SK-N-SH treated with all-trans-retinoic acid at 6 μM for 48 hours (cell line): Measurements from ENCODE around the gene ZMYND8.
"Not testable (repeated sequence)": the region's sequence is repeated elsewhere in the genome, so short reads cannot be mapped to it uniquely, and the experiment has no call there.

Experiments
- ATAC-seq: fragments of 200-7000 bp; cut with Tn5 transposase; 3 replicates; pipeline ENCODE4 v1.9.1; 2020; ENCODE audit warnings: mild to moderate bottlenecking, moderate library complexity
- ARNTL ChIP-seq: fragments of 450-650 bp; formaldehyde crosslinking; IDR thresholded peaks from 2 replicates; pipeline ENCODE4 v1.5.0; 2020; ENCODE audit warnings: low read depth, mild to moderate bottlenecking, moderate library complexity, borderline replicate concordance
- CSDC2 ChIP-seq: fragments of 250-450 bp; sonication (Bioruptor Pico); IDR thresholded peaks from 2 replicates; pipeline ENCODE4 v1.5.0; 2020; ENCODE audit warnings: mild to moderate bottlenecking, moderate library complexity
- ISL1 ChIP-seq: fragments of 250-450 bp; sonication (Bioruptor Pico); IDR thresholded peaks from 2 replicates; pipeline ENCODE4 v2.1.2; 2022; ENCODE audit warnings: mild to moderate bottlenecking, moderate library complexity
- OSR1 ChIP-seq: fragments of 250-450 bp; sonication (Bioruptor Pico); IDR thresholded peaks from 2 replicates; pipeline ENCODE4 v1.8.0; 2022; ENCODE audit warnings: moderate library complexity, mild to moderate bottlenecking, inconsistent platforms
- PATZ1 ChIP-seq: fragments of 250-450 bp; sonication (Bioruptor Pico); IDR thresholded peaks from 2 replicates; pipeline ENCODE4 v1.8.0; 2020; ENCODE audit warnings: mild to moderate bottlenecking, moderate library complexity, borderline replicate concordance
- PPARA ChIP-seq: fragments of 250-450 bp; sonication (Bioruptor Pico); IDR thresholded peaks from 2 replicates; pipeline ENCODE4 v1.5.0; 2020; ENCODE audit warnings: mild to moderate bottlenecking, borderline replicate concordance
- RARB ChIP-seq: fragments of 250-450 bp; sonication (Bioruptor Pico); IDR thresholded peaks from 2 replicates; pipeline ENCODE4 v1.8.0; 2021; ENCODE audit warnings: mild to moderate bottlenecking, moderate library complexity
- SNAI2 ChIP-seq: fragments of 250-450 bp; sonication (Bioruptor Pico); IDR thresholded peaks from 2 replicates; pipeline ENCODE4 v1.5.0; 2020; ENCODE audit warnings: mild to moderate bottlenecking, moderate library complexity
- TCF4 ChIP-seq: fragments of 250-450 bp; sonication (Bioruptor Pico); IDR thresholded peaks from 2 replicates; pipeline ENCODE4 v1.8.0; 2021; ENCODE audit warnings: mild to moderate bottlenecking, moderate library complexity, borderline replicate concordance
- TOX ChIP-seq: fragments of 250-450 bp; sonication (Bioruptor Pico); IDR thresholded peaks from 2 replicates; pipeline ENCODE4 v1.8.0; 2021; ENCODE audit warnings: mild to moderate bottlenecking, moderate library complexity, borderline replicate concordance
- ZC3H10 ChIP-seq: fragments of 250-450 bp; sonication (Bioruptor Pico); IDR thresholded peaks from 2 replicates; pipeline ENCODE4 v1.5.1; 2021; ENCODE audit warnings: mild to moderate bottlenecking, moderate library complexity
- ZNF565 ChIP-seq: fragments of 450-650 bp; formaldehyde crosslinking; conservative IDR thresholded peaks from 2 replicates; pipeline ENCODE4 v1.5.0; 2020; ENCODE audit warnings: low read depth, mild to moderate bottlenecking, moderate library complexity
- ZNF70 ChIP-seq: fragments of 450-650 bp; formaldehyde crosslinking; IDR thresholded peaks from 2 replicates; pipeline ENCODE4 v1.5.0; 2020; ENCODE audit warnings: mild to moderate bottlenecking, moderate library complexity
- TF ChIP-seq, protein P1 (sequence below): fragments of 250-450 bp; sonication (Bioruptor Pico); IDR thresholded peaks from 2 replicates; pipeline ENCODE4 v1.8.0; 2021; ENCODE audit warnings: low read depth, mild to moderate bottlenecking, moderate library complexity, borderline replicate concordance
- TF ChIP-seq, protein P2 (sequence below): fragments of 250-450 bp; sonication (Bioruptor Pico); IDR thresholded peaks from 2 replicates; pipeline ENCODE4 v1.5.1; 2020; ENCODE audit warnings: low read depth, mild to moderate bottlenecking, moderate library complexity

The ZMYND8 gene

DNA sequence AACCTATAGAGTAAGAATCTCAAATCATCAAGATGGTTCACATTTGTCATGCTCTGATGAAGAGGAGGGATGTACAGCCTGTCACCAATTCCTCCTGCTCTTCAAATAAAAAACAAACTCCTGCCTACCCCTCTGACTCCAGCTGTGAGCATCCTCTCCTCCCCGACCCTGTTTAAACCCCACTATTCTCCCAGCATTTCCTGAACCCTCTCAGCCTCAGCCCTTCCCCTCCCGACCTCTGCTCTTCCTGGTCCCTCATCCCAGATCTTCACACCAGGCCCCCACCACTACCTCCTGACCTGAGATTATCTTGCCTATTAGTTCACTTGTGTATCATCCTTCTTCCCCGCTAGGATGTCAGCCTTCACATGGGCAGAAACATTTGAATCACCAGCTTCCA is 75.8 kb downstream of the ZMYND8 start:
- ATAC-seq, result no peak
- TF ChIP-seq TCF4 (CRISPR knock-in tag) (no peak), ZC3H10 (no peak), RARB (no peak)
- TF ChIP-seq, all 23 proteins: peak for 0

GRCh38 chr20:47280228-47280627 is 76.3 kb downstream of the ZMYND8 start:
- TF ChIP-seq SNAI2 (CRISPR knock-in tag) (no peak), TCF4 (CRISPR knock-in tag) (no peak)
- TF ChIP-seq, protein P1, sequence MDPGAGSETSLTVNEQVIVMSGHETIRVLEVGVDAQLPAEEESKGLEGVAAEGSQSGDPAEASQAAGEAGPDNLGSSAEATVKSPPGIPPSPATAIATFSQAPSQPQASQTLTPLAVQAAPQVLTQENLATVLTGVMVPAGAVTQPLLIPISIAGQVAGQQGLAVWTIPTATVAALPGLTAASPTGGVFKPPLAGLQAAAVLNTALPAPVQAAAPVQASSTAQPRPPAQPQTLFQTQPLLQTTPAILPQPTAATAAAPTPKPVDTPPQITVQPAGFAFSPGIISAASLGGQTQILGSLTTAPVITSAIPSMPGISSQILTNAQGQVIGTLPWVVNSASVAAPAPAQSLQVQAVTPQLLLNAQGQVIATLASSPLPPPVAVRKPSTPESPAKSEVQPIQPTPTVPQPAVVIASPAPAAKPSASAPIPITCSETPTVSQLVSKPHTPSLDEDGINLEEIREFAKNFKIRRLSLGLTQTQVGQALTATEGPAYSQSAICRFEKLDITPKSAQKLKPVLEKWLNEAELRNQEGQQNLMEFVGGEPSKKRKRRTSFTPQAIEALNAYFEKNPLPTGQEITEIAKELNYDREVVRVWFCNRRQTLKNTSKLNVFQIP, result no peak
- ATAC-seq, result no peak

GRCh38 chr20:47278907-47279348 is 77.6 kb downstream of the ZMYND8 start:
- no peak for TF ChIP-seq ZNF565 (CRISPR knock-in tag)
- no peak for TF ChIP-seq ARNTL (CRISPR knock-in tag)
- no peak for ATAC-seq

DNA sequence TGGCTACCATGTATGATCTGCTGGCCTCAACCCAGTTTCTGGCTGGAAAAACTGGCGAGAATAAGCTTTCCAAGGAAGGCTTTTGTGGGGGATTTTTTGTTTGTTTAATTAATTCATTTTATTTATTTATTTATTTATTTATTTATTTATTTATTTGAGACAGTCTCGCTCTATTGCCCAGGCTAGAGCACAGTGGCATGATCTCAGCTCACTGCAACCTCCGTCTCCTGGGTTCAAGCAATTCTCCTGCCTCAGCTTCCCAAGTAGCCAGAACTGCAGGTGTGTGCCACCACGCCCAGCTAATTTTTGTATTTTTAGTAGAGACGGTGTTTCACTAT is 79.0 kb downstream of the ZMYND8 start:
- ATAC-seq, result not testable (repeated sequence)

DNA sequence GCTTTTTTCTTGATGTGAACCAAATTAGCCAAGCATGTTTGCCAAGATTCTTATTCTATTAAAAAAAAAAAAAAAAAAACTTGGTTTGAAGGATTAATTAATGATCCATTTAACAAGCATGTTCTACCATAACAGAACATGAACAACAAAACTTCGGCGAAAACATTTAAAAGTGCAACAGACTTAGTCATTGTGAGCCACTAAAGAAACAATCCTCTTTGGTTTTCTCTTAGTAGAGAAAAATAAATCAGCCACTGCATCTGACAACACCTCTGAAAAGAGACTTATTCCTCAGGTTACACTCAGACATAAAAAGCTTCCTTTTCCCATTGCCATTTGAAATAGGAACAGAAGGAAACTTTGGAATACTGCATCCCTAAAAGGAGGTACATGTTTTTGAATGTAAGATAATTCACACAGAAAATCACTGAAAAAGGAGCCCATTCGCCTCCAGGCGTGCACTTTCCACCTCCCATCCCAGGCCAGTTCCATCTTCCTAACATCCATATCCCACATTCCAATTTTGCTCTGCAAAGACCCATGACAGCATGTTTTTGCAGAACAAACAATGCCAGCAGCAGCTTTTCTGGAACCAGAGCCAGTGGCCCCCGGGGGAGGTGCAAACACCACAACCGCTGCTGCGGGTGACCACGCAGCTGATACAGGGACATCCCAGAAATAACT is 79.5 kb downstream of the ZMYND8 start:
- ATAC-seq, result peak; percentile 8; the same call in 2 of the 3 replicates

GRCh38 chr20:47276251-47276650 is 80.2 kb downstream of the ZMYND8 start:
- TF ChIP-seq TOX, result no peak
- no peak for TF ChIP-seq PATZ1 (CRISPR knock-in tag)
- TF ChIP-seq ZNF565 (CRISPR knock-in tag), result no peak
- no peak for TF ChIP-seq OSR1 (CRISPR knock-in tag)
- no peak for TF ChIP-seq CSDC2 (CRISPR knock-in tag)
- no peak for TF ChIP-seq SNAI2 (CRISPR knock-in tag)
- no peak for TF ChIP-seq ZNF70 (CRISPR knock-in tag)
- no peak for TF ChIP-seq PPARA (CRISPR knock-in tag)
- TF ChIP-seq, protein P2, sequence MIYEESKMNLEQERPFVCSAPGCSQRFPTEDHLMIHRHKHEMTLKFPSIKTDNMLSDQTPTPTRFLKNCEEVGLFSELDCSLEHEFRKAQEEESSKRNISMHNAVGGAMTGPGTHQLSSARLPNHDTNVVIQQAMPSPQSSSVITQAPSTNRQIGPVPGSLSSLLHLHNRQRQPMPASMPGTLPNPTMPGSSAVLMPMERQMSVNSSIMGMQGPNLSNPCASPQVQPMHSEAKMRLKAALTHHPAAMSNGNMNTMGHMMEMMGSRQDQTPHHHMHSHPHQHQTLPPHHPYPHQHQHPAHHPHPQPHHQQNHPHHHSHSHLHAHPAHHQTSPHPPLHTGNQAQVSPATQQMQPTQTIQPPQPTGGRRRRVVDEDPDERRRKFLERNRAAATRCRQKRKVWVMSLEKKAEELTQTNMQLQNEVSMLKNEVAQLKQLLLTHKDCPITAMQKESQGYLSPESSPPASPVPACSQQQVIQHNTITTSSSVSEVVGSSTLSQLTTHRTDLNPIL (CRISPR knock-in tag), result no peak
- ATAC-seq, result no peak

More for the DNA sequence above, 79.5 kb downstream of the ZMYND8 start:
- TF ChIP-seq TOX (0 out of 2 replicates have a peak, but pooled peaks have one; percentile 7), OSR1 (CRISPR knock-in tag) (no peak), TCF4 (CRISPR knock-in tag) (no peak), ISL1 (CRISPR knock-in tag) (0 out of 2 replicates have a peak, but pooled peaks have one; percentile 10), PATZ1 (CRISPR knock-in tag) (peak; percentile 59; the same call in 1 of the 2 replicates)
- TF ChIP-seq, protein P1, result no peak
